Neuronal stem cell (in vitro differentiated cells): ENCODE measurements around the gene FILIP1L.

Experiments used
- DNase-seq: peaks from one replicate; pipeline ENCODE4 v3.0.0-alpha.2; 2013; ENCODE audit warnings: low spot score
- H2AFZ ChIP-seq: one replicate; pipeline ENCODE4 v1.6.1; 2013; ENCODE audit warnings: mild to moderate bottlenecking, low read length, inconsistent platforms
- H2AK5ac ChIP-seq: 2 replicates; pipeline ENCODE4 v1.6.1; 2013; ENCODE audit warnings: low read depth, mild to moderate bottlenecking, inconsistent platforms, low read length, moderate library complexity, mixed read lengths
- H2BK120ac ChIP-seq: 2 replicates; pipeline ENCODE4 v1.6.1; 2013; ENCODE audit warnings: low read depth, mild to moderate bottlenecking, inconsistent platforms, low read length, moderate library complexity, mixed read lengths
- H2BK12ac ChIP-seq: one replicate; pipeline ENCODE4 v1.6.1; 2013; ENCODE audit warnings: low read length, inconsistent platforms
- H2BK15ac ChIP-seq: 2 replicates; pipeline ENCODE4 v1.6.1; 2013; ENCODE audit warnings: mild to moderate bottlenecking, low read length, inconsistent platforms, mixed read lengths
- H2BK5ac ChIP-seq: one replicate; pipeline ENCODE4 v1.6.1; 2013; ENCODE audit warnings: inconsistent platforms, mild to moderate bottlenecking, low read length, moderate library complexity
- H3K14ac ChIP-seq: one replicate; pipeline ENCODE4 v1.6.1; 2013; ENCODE audit warnings: low read length, inconsistent platforms
- H3K18ac ChIP-seq: 2 replicates; pipeline ENCODE4 v1.6.1; 2013; ENCODE audit warnings: low read length, inconsistent platforms
- H3K23ac ChIP-seq: 2 replicates; pipeline ENCODE4 v1.6.1; 2013; ENCODE audit warnings: low read depth, mild to moderate bottlenecking, mixed read lengths, low read length, inconsistent platforms; ENCODE audit not compliant: poor library complexity
- H3K27ac ChIP-seq: replicated peaks from 3 replicates; pipeline ENCODE4 v1.5.1; 2013; ENCODE audit warnings: low read length, inconsistent platforms
- H3K27me3 ChIP-seq, 3 experiments: 2 replicates each; pipeline ENCODE4 v1.6.1; 2013; ENCODE audit warnings: low read length in 3 of 3, mild to moderate bottlenecking in 2 of 3, inconsistent platforms in 1 of 3, low read depth in 1 of 3, mixed read lengths in 1 of 3, moderate library complexity in 1 of 3; ENCODE audit not compliant: control insufficient read depth in 3 of 3, insufficient read depth in 3 of 3
- H3K36me3 ChIP-seq, 2 donors: replicated peaks in 1 of 2; 2 replicates each; pipeline ENCODE4 v1.6.1; 2013; ENCODE audit warnings: low read length in 2 of 2; ENCODE audit not compliant: control insufficient read depth in 2 of 2, insufficient read depth in 2 of 2
- H3K4ac ChIP-seq: 2 replicates; pipeline ENCODE4 v1.6.1; 2013; ENCODE audit warnings: inconsistent platforms, mild to moderate bottlenecking, low read length, moderate library complexity
- H3K4me1 ChIP-seq, 2 donors: 1 replicate in 1 of 2; 2 replicates in 1 of 2; pipeline ENCODE4 v1.6.1; 2013; ENCODE audit warnings: low read length in 2 of 2, low read depth in 1 of 2; ENCODE audit not compliant: control insufficient read depth in 2 of 2, insufficient read depth in 1 of 2
- H3K4me2 ChIP-seq: one replicate; pipeline ENCODE4 v1.6.1; 2013; ENCODE audit warnings: mild to moderate bottlenecking, low read length, inconsistent platforms; ENCODE audit not compliant: insufficient read depth, poor library complexity, severe bottlenecking
- H3K4me3 ChIP-seq, 2 donors: 2 replicates each; pipeline ENCODE4 v1.5.1; 2013; ENCODE audit warnings: low read length in 2 of 2, mild to moderate bottlenecking in 2 of 2, inconsistent platforms in 1 of 2, moderate library complexity in 1 of 2
- H3K79me1 ChIP-seq: one replicate; pipeline ENCODE4 v1.6.1; 2013; ENCODE audit warnings: low read depth, mild to moderate bottlenecking, inconsistent platforms, low read length, moderate library complexity
- H3K9ac ChIP-seq: one replicate; pipeline ENCODE4 v1.6.1; 2013; ENCODE audit warnings: mild to moderate bottlenecking, low read depth, low read length, inconsistent platforms; ENCODE audit not compliant: poor library complexity
- H3K9me3 ChIP-seq, 2 donors: replicated peaks in 1 of 2; 2 replicates each; pipeline versions ENCODE3 to v1.6.1; 2013; ENCODE audit warnings: low read length in 2 of 2, mild to moderate bottlenecking in 2 of 2, inconsistent platforms in 1 of 2, low read depth in 1 of 2, mixed read lengths in 1 of 2, moderate library complexity in 1 of 2; ENCODE audit not compliant: control insufficient read depth in 2 of 2, insufficient read depth in 1 of 2
- H4K8ac ChIP-seq: one replicate; pipeline ENCODE4 v1.6.1; 2013; ENCODE audit warnings: low read depth, mild to moderate bottlenecking, inconsistent platforms, low read length, moderate library complexity
- H4K91ac ChIP-seq: one replicate; pipeline ENCODE4 v1.6.1; 2013; ENCODE audit warnings: low read length, low read depth, mild to moderate bottlenecking, inconsistent platforms; ENCODE audit not compliant: poor library complexity
- WGBS, 2 donors: extraction: QIAGEN DNeasy Blood & Tissue Kit; methylation state at CpG; one replicate each; pipeline ENCODE4 v1.1.7; 2013; ENCODE audit warnings: missing lambda C conversion rate in 2 of 2, mixed read lengths in 1 of 2; ENCODE audit not compliant: insufficient read length in 2 of 2, insufficient replicate concordance in 1 of 2; ENCODE audit errors: extremely low coverage in 2 of 2; 5-methylcytosine and 5-hydroxymethylcytosine counted together

Gene FILIP1L

GRCh38 chr3:100030914-100031425 lies 83.3 kb downstream of the FILIP1L start:
- Histone ChIP-seq H3K36me3 (no peaks in the 10 kb centered on the region), H3K27ac (no peak overlapping the region), H3K23ac (no peak overlapping the region), H3K4me1 (peaks cover 3 to 7% of the 10 kb centered on the region in 2 donors), H3K14ac (no peak overlapping the region), H2AK5ac (no peak overlapping the region), H3K79me1 (no peaks in the 10 kb centered on the region), H4K91ac (no peak overlapping the region), H3K9ac (no peak overlapping the region), H2BK120ac (no peak overlapping the region), H2BK15ac (no peak overlapping the region), H3K9me3 (no peaks in the 10 kb centered on the region), H4K8ac (no peak overlapping the region), H2AFZ (no peak overlapping the region), H3K27me3 (no peaks in the 10 kb centered on the region), H2BK12ac (no peak overlapping the region), H3K18ac (no peak overlapping the region), H3K4ac (no peak overlapping the region), H2BK5ac (no peak overlapping the region), H3K4me3 (no peak overlapping the region), H3K4me2 (no peak overlapping the region)
- whole genome bisulfite sequencing, 2 donors = no CpG with 5 or more reads among the region's 1 CpG
- DNase-seq = no peak

- Histone ChIP-seq H3K79me1 (no peaks in the 10 kb centered on the region), H4K91ac (no peak overlapping the region), H3K18ac (no peak overlapping the region), H3K27me3 (no peaks in the 10 kb centered on the region), H3K14ac (no peak overlapping the region), H2BK12ac (no peak overlapping the region), H3K9me3 (no peaks in the 10 kb centered on the region), H3K4me1 (peaks cover 3 to 7% of the 10 kb centered on the region in 2 donors), H3K27ac (no peak overlapping the region), H3K23ac (no peak overlapping the region), H2BK120ac (no peak overlapping the region), H3K4ac (no peak overlapping the region), H3K4me2 (no peak overlapping the region), H2AFZ (no peak overlapping the region), H3K36me3 (no peaks in the 10 kb centered on the region), H4K8ac (no peak overlapping the region), H2BK5ac (no peak overlapping the region), H3K4me3 (no peak overlapping the region), H3K9ac (no peak overlapping the region), H2AK5ac (no peak overlapping the region), H2BK15ac (no peak overlapping the region)
- no CpG with 5 or more reads among the region's 3 CpGs for WGBS, 2 donors
- DNase-seq = no peak
Observed at GRCh38 chr3:100030346-100030745, 84.0 kb downstream of the FILIP1L start.

- H2AK5ac ChIP-seq = no peak overlapping the region
- no peak overlapping the region for H3K23ac ChIP-seq
- H3K79me1 ChIP-seq = no peaks in the 10 kb centered on the region
- H2BK120ac ChIP-seq = no peak overlapping the region
- H2AFZ ChIP-seq = no peak overlapping the region
- no peaks in the 10 kb centered on the region for H3K27me3 ChIP-seq
- H2BK12ac ChIP-seq = no peak overlapping the region
- H3K4me2 ChIP-seq = no peak overlapping the region
- H3K14ac ChIP-seq = no peak overlapping the region
- H2BK5ac ChIP-seq = no peak overlapping the region
- no peak for DNase-seq
- H2BK15ac ChIP-seq = no peak overlapping the region
- H3K18ac ChIP-seq = no peak overlapping the region
- H3K27ac ChIP-seq = no peak overlapping the region
- H3K36me3 ChIP-seq = no peaks in the 10 kb centered on the region
- peaks cover 3 to 7% of the 10 kb centered on the region in 2 donors for H3K4me1 ChIP-seq
- no CpG with 5 or more reads among the region's 2 CpGs for WGBS, 2 donors
- no peak overlapping the region for H3K9ac ChIP-seq
- no peak overlapping the region for H4K8ac ChIP-seq
- no peak overlapping the region for H3K4me3 ChIP-seq
- H4K91ac ChIP-seq = no peak overlapping the region
- H3K4ac ChIP-seq = no peak overlapping the region
- H3K9me3 ChIP-seq = no peaks in the 10 kb centered on the region
Observed at GRCh38 chr3:100029689-100030088, 84.6 kb downstream of the FILIP1L start.

GRCh38 chr3:100029052-100029451 lies 85.2 kb downstream of the FILIP1L start:
- Histone ChIP-seq H2BK12ac (no peak overlapping the region), H3K14ac (no peak overlapping the region), H3K27me3 (no peaks in the 10 kb centered on the region), H3K4me2 (no peak overlapping the region), H2AK5ac (no peak overlapping the region), H3K36me3 (no peaks in the 10 kb centered on the region), H3K18ac (no peak overlapping the region), H3K9me3 (no peaks in the 10 kb centered on the region), H2BK5ac (no peak overlapping the region), H3K4me1 (peaks cover under 1 to 7% of the 10 kb centered on the region in 2 donors), H4K8ac (no peak overlapping the region), H4K91ac (no peak overlapping the region), H3K9ac (no peak overlapping the region), H3K4me3 (no peak overlapping the region), H3K4ac (no peak overlapping the region), H2BK120ac (no peak overlapping the region), H2AFZ (no peak overlapping the region), H2BK15ac (no peak overlapping the region), H3K23ac (no peak overlapping the region), H3K79me1 (no peaks in the 10 kb centered on the region), H3K27ac (no peak overlapping the region)
- no CpG with 5 or more reads among the region's 1 CpG for WGBS, 2 donors
- no peak for DNase-seq
